Astrocyte of the spinal cord (primary cell): ENCODE results near the gene SLITRK3.
A peak's percentile ranks its signal among the peaks of the same experiment; 100 is the strongest.

ENCODE experiments used
- DNase-seq: peaks from one replicate; pipeline ENCODE4 v3.0.0; 2011; ENCODE audit warnings: low read depth, low spot score
- H3K4me3 ChIP-seq: 2 replicates; pipeline ENCODE4 v1.5.1; 2011; ENCODE audit warnings: low read depth, mild to moderate bottlenecking, low read length, moderate library complexity
- CTCF ChIP-seq: IDR thresholded peaks from 2 replicates; pipeline ENCODE4 v1.5.1; 2012; ENCODE audit warnings: low read depth, mild to moderate bottlenecking, low read length, inconsistent platforms
- in situ Hi-C: cut with HindIII; loops from 2 replicates; pipeline ENCODE4 v1.10.0; 2017; ENCODE audit warnings: low sequenced_read_pairs

The SLITRK3 gene

GRCh38 chr3:165212580-165212979 lies 16.4 kb upstream of the SLITRK3 start:
- no peak for DNase-seq
- in situ Hi-C loops: no loop called here
- TF ChIP-seq CTCF: no peak
- H3K4me3 ChIP-seq: no peak overlapping the region

DNA sequence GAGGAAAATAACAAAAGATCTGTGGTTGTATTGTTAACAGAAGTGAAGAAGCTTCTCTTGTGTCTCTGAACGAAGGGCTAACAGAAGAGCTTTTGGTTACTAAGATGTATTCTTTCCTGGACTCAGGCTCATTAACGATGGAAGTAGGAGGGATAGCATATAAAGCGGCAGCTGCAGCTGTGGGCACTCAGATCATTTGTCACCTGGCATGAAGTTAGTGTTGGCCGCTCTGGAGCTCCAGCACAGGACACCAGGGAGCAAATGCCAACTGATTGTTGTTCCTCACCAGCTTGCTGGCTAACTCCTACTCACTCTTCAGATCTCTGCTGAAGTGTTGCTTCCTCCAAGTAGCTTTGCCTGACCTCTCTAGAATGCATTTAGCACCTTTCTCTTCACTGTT lies 15.5 kb upstream of the SLITRK3 start:
- H3K4me3 ChIP-seq: no peak overlapping the region
- in situ Hi-C loops: no loop called here
- TF ChIP-seq CTCF: no peak
- no peak for DNase-seq

DNA sequence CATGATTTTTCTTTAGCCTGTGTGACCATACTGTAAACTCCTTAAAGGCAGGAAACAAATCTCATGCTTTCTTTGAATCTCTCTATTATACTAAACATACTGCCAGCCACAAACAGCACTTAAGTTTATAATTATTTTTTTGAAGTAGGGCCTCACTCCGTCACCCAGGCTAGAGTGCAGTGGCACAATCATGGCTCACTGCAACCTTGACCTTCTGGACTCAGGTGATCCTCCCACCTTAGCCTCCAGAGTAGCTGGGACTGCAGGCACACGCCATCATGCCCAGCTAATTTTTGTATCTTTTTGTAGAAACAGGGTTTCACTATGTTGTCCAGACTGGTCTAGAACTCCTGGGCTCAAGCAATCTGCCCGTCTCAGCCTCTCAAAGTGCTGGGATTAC lies 14.5 kb upstream of the SLITRK3 start:
- in situ Hi-C loops: no loop called here
- TF ChIP-seq CTCF: no peak
- no peak for DNase-seq
- no peak overlapping the region for H3K4me3 ChIP-seq

DNA sequence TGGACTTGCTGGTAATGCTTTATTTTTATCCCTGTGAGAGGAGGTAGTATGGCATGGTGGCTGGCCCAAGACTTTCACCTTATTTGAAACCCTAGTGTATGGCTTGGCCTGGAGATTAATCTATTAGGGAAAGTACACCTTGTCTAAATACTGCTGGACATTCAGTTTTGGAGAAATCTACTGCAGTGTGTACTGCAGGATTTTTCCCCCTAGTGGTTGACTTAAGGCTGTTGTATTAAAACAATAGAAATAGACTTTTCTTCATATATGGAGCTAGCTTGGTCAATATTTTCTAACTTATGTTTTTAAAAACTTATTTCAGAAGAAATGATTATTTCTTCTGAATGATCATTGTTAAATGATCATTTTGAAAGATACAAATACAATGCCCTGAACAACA lies 13.9 kb upstream of the SLITRK3 start:
- H3K4me3 ChIP-seq: no peak overlapping the region
- peak; percentile 53 for TF ChIP-seq CTCF

DNA sequence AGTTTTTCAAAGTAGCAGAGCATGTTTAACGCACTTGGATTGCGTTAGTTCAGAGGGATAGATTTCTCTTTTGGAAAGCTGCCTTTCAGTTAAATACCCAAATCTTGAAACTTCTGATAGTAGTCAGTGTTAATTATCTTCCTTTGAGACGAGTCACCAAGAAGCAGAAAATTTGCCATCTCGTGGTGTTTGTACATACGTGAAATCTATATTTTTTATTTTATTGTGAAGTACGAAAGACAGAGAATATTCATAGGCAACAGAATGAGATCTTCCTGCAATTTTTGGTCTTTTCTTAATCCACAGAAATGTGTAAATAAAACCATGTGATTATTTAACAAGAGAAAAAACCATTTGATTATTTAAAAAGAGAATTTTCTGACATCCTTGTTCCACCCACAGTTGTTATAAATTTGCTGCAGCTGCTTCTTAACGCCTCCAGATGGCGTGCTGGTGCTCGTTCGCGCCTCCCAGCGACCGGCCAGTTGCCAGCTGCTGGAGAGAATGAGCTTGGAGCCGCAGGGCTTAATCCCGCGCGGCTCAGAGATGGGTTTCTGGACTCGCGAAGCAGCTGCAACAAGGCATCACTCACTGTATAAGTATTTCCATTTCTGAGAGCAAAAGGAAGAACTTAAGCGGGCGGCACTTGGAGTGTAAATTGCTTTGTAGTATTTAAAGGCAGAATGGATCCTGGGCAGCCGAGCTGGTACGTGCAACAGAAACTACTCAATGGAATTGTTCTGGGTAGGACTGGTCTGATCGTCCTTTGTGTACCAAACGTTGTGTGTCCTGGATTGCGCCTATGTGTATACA lies 10.5 kb upstream of the SLITRK3 start:
- peak overlapping the region; percentile 38 for H3K4me3 ChIP-seq
- in situ Hi-C loops: no loop called here
- DNase-seq: peak; percentile 84
- peak; percentile 97 for TF ChIP-seq CTCF

More for the DNA sequence above, 13.9 kb upstream of the SLITRK3 start:
- in situ Hi-C loops: no loop called here
- DNase-seq: no peak

DNA sequence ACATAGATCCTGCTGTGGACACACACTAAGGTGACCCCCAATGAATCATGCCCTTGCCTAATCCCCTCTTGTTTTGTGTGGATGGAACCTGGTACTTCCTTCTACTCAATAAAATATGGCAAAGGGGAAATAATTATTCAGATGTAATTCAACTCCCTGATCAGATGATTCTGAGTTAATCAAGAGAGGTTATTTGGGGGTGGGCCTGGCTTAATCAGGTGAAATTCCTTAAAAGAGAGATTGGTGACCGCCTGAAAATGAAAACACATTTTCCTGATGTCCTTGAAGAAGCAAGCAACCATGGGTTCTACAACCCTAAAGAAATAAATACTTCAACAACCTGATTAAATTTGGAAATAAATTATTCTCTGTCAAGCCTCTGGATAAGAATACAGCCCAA lies 8.3 kb upstream of the SLITRK3 start:
- no peak for TF ChIP-seq CTCF
- no peak for DNase-seq
- in situ Hi-C loops: no loop called here
- H3K4me3 ChIP-seq: no peak overlapping the region

DNA sequence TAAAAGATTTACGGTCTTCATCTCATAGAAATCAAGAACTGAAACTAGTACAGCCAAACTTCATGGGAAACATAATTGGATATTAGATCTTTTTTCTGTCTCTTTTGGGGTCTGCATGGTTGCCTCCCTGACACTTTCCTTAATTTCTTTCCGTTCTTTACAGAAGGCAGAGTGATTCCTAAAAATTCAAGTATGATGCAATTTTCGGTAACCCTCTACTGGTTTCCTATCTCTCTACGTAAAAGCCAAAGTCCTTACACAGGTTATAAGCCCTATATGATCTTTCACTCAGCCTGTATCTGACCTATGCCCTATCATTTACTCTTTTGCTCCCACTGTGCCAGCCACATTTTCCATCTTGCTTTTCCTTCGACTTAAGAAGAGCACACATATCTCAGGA lies 6.8 kb upstream of the SLITRK3 start:
- H3K4me3 ChIP-seq: no peak overlapping the region
- in situ Hi-C loops: no loop called here
- no peak for DNase-seq
- TF ChIP-seq CTCF: no peak
